ENCODE data around the gene THADA. TPM values are rescaled to one million over a fixed set of nuclear protein-coding genes. Genes with fewer than 3 reads are reported as not detected.

THADA gene
- total RNA-seq, 1 experiment from 2014 or later: 28.7 TPM

- no peak for DNase-seq (ENCODE audit: low spot score)
Observed at GRCh38 chr2:43355399-43355798, 240.4 kb downstream of the THADA start.

DNA sequence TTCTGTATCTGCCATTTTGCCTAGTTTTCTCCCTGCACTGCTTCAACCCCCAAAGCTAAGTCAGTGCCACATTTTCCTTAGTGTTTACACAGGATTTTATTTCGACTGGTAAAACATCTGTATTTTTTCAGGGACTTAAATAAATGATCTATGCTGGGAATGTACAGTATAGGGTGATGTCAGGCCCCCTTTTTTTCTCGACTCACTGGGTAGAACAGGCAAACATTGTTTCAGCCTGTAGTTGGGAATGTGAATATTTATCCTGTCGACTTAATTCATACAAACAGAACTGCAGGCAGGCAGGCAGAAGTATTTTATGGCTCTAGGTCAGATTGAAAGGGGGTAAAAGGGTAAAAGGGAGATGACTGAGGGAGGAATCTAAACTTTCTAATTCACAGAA, 245.9 kb downstream of the THADA start:
- DNase-seq (ENCODE audit: low spot score): no peak

DNA sequence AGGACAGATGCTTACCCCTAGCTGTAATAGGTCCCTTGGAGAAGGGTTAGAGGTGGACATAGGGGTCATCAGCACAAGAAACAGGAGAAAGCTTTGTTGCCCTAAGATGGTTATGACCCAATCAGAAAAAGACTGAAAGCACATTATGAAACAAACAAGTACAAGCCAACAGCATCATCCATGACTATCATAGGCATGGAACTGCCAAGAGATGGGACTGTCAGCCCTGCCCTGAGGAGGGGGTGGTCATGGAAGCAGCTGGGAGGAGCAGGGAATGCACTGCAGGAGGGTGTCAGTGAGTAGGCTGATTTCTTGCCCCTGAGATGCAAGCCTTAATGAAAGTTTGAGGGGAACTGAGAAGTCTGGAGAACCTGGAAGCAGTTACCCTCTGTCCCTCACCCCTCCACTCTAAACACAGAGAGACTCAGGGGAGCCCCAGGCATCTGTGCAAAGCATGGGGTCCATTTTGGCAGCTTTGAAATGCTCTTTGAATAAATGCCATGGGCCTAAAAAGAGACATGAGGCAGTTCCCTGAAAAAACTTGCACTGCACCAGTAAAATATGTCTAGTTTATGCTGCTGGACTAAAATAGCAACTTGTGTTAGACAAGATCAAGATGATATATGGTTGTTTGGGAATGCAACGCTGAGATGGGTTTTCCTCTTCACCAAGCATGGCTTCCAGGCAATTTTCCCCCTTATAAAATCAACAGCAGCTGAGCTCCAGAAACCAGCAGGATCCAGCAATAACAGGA, 246.8 kb downstream of the THADA start:
- DNase-seq (ENCODE audit: low spot score): no peak

- no peak for DNase-seq (ENCODE audit: low spot score)
Observed at GRCh38 chr2:43347746-43348145, 248.1 kb downstream of the THADA start.

GRCh38 chr2:43346602-43347567, 249.0 kb downstream of the THADA start:
- DNase-seq (ENCODE audit: low spot score): no peak

DNA sequence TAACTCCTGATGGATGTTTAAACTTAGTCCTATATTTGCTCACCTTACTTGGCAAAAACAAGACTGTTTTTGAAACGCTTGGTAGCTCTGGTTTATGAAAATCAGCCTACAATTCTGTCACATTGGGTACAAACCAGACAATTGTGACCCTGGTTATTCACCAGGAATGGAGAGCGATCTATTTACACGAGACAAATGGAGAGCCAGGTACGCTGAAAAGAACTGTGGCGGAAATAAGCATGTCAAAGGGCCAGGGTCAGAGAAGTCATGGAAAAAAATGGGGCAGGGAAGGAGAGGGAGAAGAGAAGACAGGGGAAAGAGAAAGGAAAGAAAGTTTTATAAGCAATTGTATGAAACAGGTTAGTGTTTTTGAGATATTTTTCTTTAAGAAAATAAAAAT, 250.0 kb downstream of the THADA start:
- DNase-seq (ENCODE audit: low spot score): no peak

DNA sequence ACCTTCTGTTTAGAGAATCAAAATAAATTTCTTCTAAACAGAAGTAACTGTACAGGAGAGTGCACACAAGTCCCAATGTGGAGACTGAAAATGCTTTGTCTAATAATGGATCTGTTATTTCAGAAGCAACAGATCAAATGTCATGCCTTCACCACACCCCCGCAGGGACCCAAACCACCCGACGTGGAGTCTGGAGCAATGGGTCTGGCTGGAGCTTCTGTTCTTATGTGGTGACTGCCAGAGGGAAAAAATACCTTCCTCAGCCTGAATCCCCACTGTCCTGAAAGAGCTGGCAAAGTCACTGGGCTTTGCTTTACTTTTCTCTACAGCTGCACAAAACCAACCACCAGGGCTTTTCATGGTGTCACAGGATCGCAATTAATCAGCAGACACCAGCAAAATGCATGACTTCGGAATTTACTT, 250.4 kb downstream of the THADA start:
- DNase-seq (ENCODE audit: low spot score): no peak

- no peak for DNase-seq (ENCODE audit: low spot score)
Observed at GRCh38 chr2:43344868-43345373, 250.9 kb downstream of the THADA start.

- DNase-seq (ENCODE audit: low spot score): no peak
Observed at GRCh38 chr2:43343573-43344304, 252.1 kb downstream of the THADA start.

- no peak for DNase-seq (ENCODE audit: low spot score)
Observed at GRCh38 chr2:43341959-43342757, 253.7 kb downstream of the THADA start.

- DNase-seq (ENCODE audit: low spot score): no peak
Observed at GRCh38 chr2:43340945-43341356, 254.9 kb downstream of the THADA start.

DNA sequence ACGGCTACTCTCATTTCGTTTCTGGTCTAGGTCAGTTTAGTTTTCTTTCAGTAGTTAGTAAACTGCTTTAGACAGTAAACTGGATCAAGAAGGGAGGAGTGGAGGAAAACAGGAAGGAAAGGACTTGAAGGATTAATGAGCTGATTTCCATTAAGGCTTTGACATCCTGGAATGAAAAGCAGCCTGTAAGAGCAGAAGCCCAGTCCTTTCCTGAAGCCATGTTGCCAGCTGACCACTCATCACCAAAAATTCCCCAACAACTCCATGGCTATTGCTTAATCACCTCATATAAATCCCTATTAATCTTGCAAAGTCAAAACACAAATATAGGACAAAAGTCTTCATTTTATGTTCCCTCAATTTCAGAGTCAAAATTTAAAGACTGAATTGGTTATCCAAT, 255.8 kb downstream of the THADA start:
- no peak for DNase-seq (ENCODE audit: low spot score)

GRCh38 chr2:43333656-43334144, 262.1 kb downstream of the THADA start:
- DNase-seq (ENCODE audit: low spot score): no peak

- no peak for DNase-seq (ENCODE audit: low spot score)
Observed at GRCh38 chr2:43333101-43333655, 262.7 kb downstream of the THADA start.

- DNase-seq (ENCODE audit: low spot score): no peak
Observed at GRCh38 chr2:43332653-43333052, 263.2 kb downstream of the THADA start.

DNA sequence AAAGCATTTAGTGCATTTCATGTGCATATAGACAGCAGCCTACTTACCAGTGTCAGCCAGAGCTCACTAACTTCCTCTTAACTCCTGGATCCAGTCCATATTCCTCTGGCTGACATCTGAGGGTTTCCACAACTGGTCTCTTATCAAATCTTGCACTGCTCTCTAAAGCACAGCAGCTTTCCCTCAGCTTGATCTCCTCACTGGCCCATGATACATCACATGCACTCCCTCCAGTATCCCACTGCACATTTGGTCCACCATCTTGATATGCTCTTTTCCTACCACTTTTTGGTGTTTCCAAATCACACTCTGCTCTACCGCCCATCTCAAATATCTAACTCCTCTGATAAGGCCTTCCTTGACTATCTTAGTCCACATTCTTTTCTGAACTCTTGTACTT, 264.4 kb downstream of the THADA start:
- no peak for DNase-seq (ENCODE audit: low spot score)

DNA sequence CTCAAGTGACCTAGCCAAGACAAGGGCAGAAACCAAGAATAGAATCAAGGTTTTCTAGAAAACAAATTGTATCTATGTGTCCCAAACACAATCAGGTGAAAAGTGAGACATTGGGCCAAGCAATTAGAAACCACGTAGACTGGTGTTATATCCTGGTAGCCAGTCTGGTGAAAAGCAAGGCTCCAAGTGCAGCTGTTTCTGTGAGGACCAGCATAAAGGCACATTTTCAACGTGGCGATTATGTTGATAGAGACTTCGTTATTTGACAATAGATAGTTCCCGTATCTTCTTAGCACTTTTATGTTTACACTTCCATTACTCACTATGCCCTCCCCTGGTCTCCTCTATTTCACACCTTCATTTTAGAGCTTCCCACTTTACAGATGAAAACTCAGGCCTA, 266.2 kb downstream of the THADA start:
- no peak for DNase-seq (ENCODE audit: low spot score)

- no peak for DNase-seq (ENCODE audit: low spot score)
Observed at GRCh38 chr2:43328832-43329231, 267.0 kb downstream of the THADA start.

GRCh38 chr2:43328133-43328532, 267.7 kb downstream of the THADA start:
- DNase-seq (ENCODE audit: low spot score): no peak

DNA sequence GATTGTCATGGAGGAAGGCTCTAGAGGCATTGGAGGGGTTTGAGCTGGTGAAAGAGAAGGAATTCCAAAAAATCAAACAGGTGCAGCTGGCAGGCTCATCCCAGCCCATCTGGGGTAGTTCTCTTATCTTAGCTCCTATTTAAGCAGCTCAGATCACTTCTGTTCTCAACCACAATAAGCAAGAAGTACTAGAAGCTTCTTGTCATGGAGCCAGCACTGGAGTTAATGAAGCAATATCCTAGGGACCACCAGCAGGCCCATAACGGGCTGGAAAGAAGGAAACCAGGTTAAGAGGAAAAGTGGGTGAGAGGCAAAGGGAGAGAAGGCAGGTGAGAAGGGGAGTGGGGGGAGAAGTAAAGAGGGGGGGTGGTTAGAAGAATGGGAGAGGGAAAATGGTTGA, 268.7 kb downstream of the THADA start:
- DNase-seq (ENCODE audit: low spot score): no peak
